Mesodermal cell (in vitro differentiated cells): ENCODE data around the gene NLN.

ENCODE experiments used
- H3K27ac ChIP-seq: 2 replicates; pipeline ENCODE4 v1.7.0; 2013; ENCODE audit warnings: mild to moderate bottlenecking, low read depth, low read length, moderate library complexity; ENCODE audit not compliant: severe bottlenecking
- H3K36me3 ChIP-seq: 2 replicates; pipeline ENCODE4 v1.7.1; 2013; ENCODE audit warnings: mild to moderate bottlenecking, low read length, moderate library complexity; ENCODE audit not compliant: control insufficient read depth, insufficient read depth
- H3K4me1 ChIP-seq: one replicate; pipeline ENCODE4 v1.7.1; 2013; ENCODE audit warnings: mild to moderate bottlenecking, low read length; ENCODE audit not compliant: insufficient read depth, control insufficient read depth, poor library complexity, severe bottlenecking
- H3K4me3 ChIP-seq: 2 replicates; pipeline ENCODE4 v1.7.0; 2013; ENCODE audit warnings: low read length, control low read depth, mild to moderate bottlenecking; ENCODE audit not compliant: insufficient read depth, poor library complexity, severe bottlenecking; ENCODE audit errors: extremely low read depth
- H3K9me3 ChIP-seq: 2 replicates; pipeline ENCODE4 v1.7.1; 2013; ENCODE audit warnings: mild to moderate bottlenecking, low read length, moderate library complexity; ENCODE audit not compliant: control insufficient read depth
- WGBS, 2 experiments: methylation state at CpG; one replicate each; pipeline ENCODE4 v1.1.5; 2013; ENCODE audit warnings: missing lambda C conversion rate in 2 of 2; ENCODE audit not compliant: insufficient coverage in 2 of 2; 5-methylcytosine and 5-hydroxymethylcytosine counted together

Gene NLN

DNA sequence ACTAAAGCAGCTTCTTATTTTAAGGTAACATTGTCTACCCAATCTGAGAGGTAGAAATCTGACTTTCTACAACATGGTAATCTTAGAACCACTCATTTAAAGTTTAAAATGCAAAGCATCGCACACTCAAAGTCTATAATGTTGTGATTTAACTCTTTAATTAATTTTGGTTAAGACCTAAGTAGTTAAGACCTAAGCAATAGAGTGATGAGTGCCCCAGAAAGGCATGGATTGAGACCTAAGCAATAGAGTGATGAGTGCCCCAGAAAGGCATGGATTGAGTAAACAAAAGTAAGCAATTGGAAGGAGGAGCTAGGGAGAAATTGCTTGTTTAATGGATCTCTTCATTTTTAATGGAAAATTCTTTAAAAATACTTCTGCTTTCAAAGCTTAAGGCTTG, 86.8 kb downstream of the NLN start:
- no peaks in the 10 kb centered on the region for H3K9me3 ChIP-seq
- H3K4me1 ChIP-seq, result no peaks in the 10 kb centered on the region
- peaks cover 61% of the 10 kb centered on the region for H3K36me3 ChIP-seq
- H3K27ac ChIP-seq, result no peak overlapping the region
- no CpG with 5 or more reads among the region's 1 CpG for WGBS, 2 experiments
- H3K4me3 ChIP-seq, result no peak overlapping the region

DNA sequence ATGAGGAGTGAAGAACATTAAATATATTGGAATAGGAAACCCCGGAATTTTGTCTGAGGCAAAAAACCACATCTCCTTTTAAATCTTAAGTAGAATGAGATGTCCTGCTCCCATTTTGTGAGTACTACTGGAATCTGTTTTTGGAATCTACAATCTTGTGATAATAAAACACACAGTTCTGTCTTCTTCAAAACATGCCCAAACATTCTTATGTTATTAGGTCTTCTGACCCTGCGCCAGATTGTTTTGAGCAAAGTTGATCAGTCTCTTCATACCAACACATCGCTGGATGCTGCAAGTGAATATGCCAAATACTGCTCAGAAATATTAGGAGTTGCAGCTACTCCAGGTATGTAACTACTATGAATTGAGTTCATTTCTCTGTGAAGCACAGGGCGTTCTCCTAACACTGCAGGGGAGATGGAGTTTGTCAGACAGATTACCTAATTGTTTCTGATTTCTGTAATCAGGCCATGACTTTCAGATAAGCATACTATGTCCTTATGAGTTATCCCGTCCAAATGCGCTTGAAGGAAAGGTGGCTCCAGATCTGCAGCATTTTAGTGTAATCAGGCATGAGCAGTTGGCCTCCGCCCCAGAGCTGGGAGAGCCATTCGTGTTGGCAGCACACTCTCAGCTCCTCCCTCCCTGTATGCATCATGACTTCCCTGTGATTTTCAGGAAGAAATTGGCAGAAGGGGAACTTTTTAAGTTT, 88.0 kb downstream of the NLN start:
- Histone ChIP-seq H3K27ac (no peak overlapping the region), H3K4me3 (no peak overlapping the region), H3K9me3 (no peaks in the 10 kb centered on the region), H3K4me1 (no peaks in the 10 kb centered on the region), H3K36me3 (peaks cover 64% of the 10 kb centered on the region)
- 92 to 98% methylated on average over 5 of the region's 8 CpGs for WGBS, 2 experiments

DNA sequence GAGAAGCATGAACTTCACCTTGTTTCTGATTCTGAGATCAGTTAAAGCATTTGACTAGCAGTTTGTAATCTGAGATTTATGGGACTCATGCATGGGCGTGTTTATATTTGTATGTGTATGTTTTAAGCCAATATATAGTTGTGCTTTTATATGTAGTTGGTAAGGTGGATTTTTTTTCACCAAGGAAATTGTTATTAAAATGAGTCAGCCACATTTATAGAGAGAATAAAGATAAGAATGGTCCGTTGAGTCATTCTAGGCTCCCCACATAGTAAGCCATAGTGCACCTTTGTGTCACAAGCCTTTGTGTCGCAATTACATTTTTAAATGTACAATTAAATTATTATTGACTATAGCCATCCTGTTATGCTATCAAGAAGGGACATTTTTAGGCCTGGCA, 89.0 kb downstream of the NLN start:
- no peaks in the 10 kb centered on the region for H3K9me3 ChIP-seq
- H3K4me3 ChIP-seq, result no peak overlapping the region
- peaks cover 62% of the 10 kb centered on the region for H3K36me3 ChIP-seq
- no peak overlapping the region for H3K27ac ChIP-seq
- 80 to 100% methylated on average over 1 of the region's 3 CpGs for WGBS, 2 experiments
- no peaks in the 10 kb centered on the region for H3K4me1 ChIP-seq

DNA sequence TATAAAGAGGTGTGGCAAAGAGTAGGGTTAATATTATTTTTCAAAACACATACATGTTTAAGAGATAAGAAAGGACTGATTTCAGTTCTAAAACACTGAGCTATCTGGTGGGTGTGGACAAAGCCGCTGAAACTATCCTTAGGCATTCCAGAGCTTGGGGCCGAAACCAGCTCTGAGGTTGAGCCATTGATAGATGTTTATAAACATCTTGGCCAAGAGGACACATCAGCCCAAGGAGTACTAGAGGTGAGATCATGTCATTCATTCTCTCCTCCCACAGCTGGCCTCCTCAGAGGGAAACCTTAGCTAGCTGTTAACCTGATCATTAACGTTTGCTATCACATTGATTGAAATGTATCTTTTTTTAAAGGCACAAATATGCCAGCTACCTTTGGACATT, 89.9 kb downstream of the NLN start:
- no peak overlapping the region for H3K27ac ChIP-seq
- H3K9me3 ChIP-seq, result no peaks in the 10 kb centered on the region
- 100% methylated on average over 3 of the region's 3 CpGs; no CpG with 5 or more reads in 1 of the 2 experiments for WGBS, 2 experiments
- peaks cover 58% of the 10 kb centered on the region for H3K36me3 ChIP-seq
- no peaks in the 10 kb centered on the region for H3K4me1 ChIP-seq
- no peak overlapping the region for H3K4me3 ChIP-seq

DNA sequence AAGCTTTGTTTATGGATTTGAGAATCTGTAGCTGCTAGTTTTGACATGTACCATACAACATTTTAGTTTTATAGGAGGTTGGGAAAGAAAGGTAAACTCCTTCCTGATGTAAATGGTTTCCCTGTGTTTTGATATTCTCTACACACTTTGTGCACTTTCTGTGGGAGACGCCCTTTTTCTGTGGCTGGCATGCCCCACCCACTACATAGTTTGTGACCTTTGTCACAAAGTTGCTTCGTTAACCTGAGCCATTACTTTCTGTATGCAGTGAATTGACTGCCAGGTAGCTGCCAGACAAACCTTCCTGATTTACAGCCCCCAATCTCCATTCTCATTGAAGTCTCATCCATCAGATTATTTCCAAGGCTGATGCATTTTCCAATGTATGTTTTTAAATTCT, 90.6 kb downstream of the NLN start:
- 95 to 100% methylated on average over 2 of the region's 2 CpGs for WGBS, 2 experiments
- H3K9me3 ChIP-seq, result no peaks in the 10 kb centered on the region
- H3K4me1 ChIP-seq, result no peaks in the 10 kb centered on the region
- H3K4me3 ChIP-seq, result no peak overlapping the region
- peaks cover 58% of the 10 kb centered on the region for H3K36me3 ChIP-seq
- no peak overlapping the region for H3K27ac ChIP-seq

DNA sequence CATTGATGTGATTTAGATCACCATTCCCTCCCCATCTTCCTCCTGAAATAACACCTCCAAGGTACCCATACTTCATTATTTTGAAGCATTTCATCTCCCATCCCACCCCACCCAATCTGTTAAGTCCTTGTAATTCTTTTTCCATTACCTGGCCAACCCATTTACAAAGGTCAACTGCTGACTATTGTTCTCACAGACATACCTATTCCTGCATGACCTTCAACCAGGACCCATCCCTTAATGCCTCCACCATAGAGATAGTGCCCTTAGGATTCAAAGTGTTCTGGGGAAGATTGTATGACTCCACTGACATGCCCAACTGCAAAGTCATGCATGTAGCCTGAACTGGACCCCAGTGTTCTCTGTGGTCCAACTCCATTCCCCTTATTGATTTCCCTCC, 91.2 kb downstream of the NLN start:
- Histone ChIP-seq H3K27ac (no peak overlapping the region), H3K4me3 (no peak overlapping the region), H3K4me1 (no peaks in the 10 kb centered on the region), H3K36me3 (peaks cover 58% of the 10 kb centered on the region), H3K9me3 (no peaks in the 10 kb centered on the region)

DNA sequence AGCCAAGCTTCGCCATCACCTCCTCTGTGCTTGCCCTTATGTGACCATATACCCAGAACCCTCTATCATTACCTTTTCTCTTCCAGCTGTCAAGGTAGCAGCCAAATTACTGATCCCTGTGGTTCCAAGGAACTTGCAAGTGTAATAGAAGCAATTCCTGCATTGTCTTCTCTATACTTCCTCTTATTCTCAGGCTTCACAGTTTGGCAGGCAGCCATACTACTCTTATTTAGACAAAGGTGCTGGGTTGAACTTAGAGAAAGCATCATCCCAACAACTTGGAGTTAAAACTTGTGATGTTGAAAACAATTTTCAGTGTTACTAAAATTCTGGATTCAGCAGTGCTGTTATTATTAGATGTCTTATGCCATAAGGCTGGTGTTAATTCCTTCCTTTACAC, 93.2 kb downstream of the NLN start:
- Histone ChIP-seq H3K36me3 (peaks cover 51% of the 10 kb centered on the region), H3K9me3 (no peaks in the 10 kb centered on the region), H3K4me1 (no peaks in the 10 kb centered on the region), H3K27ac (no peak overlapping the region), H3K4me3 (no peak overlapping the region)
- 91 to 100% methylated on average over 1 of the region's 1 CpG for WGBS, 2 experiments

DNA sequence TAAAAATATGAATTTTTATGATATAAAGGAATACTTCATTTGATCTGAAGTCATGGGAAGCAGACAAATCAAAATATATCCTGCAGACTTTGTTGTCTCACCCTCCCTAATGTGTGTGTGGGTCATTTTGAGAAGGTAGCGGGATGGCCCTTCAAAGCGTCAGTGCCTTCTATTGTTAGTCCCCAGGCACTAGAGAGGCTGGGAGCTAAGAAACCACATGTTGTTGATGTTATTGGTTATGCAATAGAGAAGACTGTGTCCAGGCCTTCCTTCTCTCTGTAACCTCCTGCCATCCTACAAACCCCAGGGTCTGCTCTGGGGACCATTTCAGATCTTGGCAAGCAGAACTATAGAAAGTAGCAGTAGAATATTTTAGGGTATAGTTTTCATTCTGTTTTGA, 94.7 kb downstream of the NLN start:
- no CpG with 5 or more reads among the region's 2 CpGs for WGBS, 2 experiments
- Histone ChIP-seq H3K4me1 (no peaks in the 10 kb centered on the region), H3K36me3 (peaks cover 41% of the 10 kb centered on the region), H3K4me3 (no peak overlapping the region), H3K9me3 (no peaks in the 10 kb centered on the region), H3K27ac (no peak overlapping the region)

DNA sequence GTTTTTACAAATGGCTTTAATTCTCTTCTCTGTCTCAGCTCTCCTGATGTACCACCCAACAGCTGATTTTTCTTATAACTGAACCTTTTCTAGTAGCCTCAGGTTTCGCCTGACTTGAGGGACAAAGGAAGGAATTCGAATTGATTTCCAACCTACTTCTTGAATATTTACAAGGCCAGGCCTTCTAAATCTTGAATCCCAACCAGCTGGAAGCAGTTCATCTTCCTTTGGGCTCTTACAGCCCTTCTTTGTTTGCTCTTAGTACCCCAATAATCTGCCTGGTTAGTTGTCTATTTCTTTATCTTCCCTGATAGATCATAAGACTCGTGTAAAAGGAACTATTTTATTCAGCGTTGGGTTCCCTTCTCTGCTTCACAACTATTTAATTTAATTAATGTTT, 95.9 kb downstream of the NLN start:
- 68 to 88% methylated on average over 2 of the region's 4 CpGs for WGBS, 2 experiments

DNA sequence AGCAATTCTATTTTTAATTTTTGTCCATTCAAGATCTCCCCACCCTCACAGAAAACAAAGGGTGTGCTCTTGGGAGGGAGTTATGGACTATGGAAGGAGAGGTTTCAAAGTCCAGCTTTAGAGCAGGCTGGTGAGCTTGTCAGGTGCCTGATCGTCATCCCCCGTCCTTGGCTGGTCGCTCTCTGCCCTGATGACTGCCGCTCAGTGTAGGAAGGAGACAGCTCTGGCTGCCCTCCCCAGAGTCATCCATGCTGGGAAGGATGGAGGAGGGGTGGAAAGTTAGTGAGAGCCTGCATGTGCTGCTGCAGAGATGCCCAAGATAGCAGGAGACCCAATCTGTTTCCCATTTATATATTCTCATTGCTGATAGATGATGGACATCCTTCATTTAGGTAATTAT, 96.6 kb downstream of the NLN start:
- Histone ChIP-seq H3K4me1 (no peaks in the 10 kb centered on the region), H3K4me3 (no peak overlapping the region), H3K9me3 (no peaks in the 10 kb centered on the region), H3K27ac (no peak overlapping the region), H3K36me3 (peaks cover 33% of the 10 kb centered on the region)
- WGBS, 2 experiments, result 80 to 88% methylated on average over 3 of the region's 4 CpGs

More for the DNA sequence above, 95.9 kb downstream of the NLN start:
- no peak overlapping the region for H3K27ac ChIP-seq
- no peak overlapping the region for H3K4me3 ChIP-seq
- no peaks in the 10 kb centered on the region for H3K9me3 ChIP-seq
- no peaks in the 10 kb centered on the region for H3K4me1 ChIP-seq
- peaks cover 36% of the 10 kb centered on the region for H3K36me3 ChIP-seq

DNA sequence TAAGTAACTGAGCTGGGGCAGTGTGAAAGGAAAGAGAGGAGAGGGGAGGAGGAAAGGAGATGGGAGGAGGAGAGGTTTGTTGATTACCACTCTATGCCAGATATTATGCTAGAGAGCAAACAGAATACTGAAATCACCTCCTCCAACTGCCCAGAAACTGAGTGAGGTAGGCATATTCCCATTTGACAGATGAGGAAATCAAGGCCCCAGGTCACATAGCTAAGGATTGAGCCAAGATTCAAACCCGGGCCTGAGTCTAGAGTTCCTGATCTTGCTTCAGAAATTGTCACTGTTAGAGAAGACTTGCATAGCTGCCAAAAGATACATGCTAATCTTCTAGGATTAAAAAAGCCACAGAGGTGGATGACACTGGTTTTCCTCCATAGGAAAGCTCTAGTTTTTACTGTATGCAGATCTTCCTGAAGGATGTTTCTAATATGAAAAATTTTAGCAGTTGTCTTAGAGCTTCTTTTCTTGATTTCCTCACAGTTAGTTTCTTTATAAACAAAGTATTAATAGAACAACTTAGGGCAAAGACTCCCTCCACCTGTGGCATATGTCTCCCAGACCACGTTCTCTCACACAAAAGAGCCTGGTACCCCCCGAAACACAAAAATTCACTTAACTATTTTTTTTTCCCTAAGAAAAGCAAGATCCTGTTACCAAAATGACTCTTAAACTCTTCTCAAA, 97.4 kb downstream of the NLN start:
- H3K4me1 ChIP-seq, result no peaks in the 10 kb centered on the region
- peaks cover 27% of the 10 kb centered on the region for H3K36me3 ChIP-seq
- no peaks in the 10 kb centered on the region for H3K9me3 ChIP-seq
- no peak overlapping the region for H3K27ac ChIP-seq
- no peak overlapping the region for H3K4me3 ChIP-seq
- 0 to 61% methylated on average over 1 to 3 of the region's 3 CpGs for WGBS, 2 experiments
